NCI-H1105 (cell line): Measurements from ENCODE around the gene AIFM3.
"Not testable (repeated sequence)": the region's sequence is repeated elsewhere in the genome, so short reads cannot be mapped to it uniquely, and the experiment has no call there.

Source experiments
- DNase-seq: peaks from one replicate; lab custom pipeline; 2025; lab: John Stamatoyannopoulos, UW

The AIFM3 gene

GRCh38 chr22:20966883-20967696, at the start of gene AIFM3:
Gene AIFM3, plus strand, starts transcription at chr22:20967255. Its CDS starts 690 bp downstream, at chr22:20967945.
- no peak for DNase-seq

GRCh38 chr22:20918663-20919218, 48.3 kb upstream of the AIFM3 start:
- DNase-seq: no peak

GRCh38 chr22:20919718-20920117, 47.3 kb upstream of the AIFM3 start:
- DNase-seq: no peak

GRCh38 chr22:20920881-20921203, 46.2 kb upstream of the AIFM3 start:
- DNase-seq: no peak

- no peak for DNase-seq
These were observed 44.8 kb upstream of the AIFM3 start for GRCh38 chr22:20922141-20922751.

GRCh38 chr22:20926243-20926642, 40.8 kb upstream of the AIFM3 start:
- DNase-seq: no peak

- DNase-seq: no peak
These were observed 39.0 kb upstream of the AIFM3 start for GRCh38 chr22:20927940-20928572.

GRCh38 chr22:20928573-20928967, 38.5 kb upstream of the AIFM3 start:
- DNase-seq: no peak

- no peak for DNase-seq
These were observed 37.1 kb upstream of the AIFM3 start for GRCh38 chr22:20930004-20930403.

GRCh38 chr22:20930435-20930834, 36.6 kb upstream of the AIFM3 start:
- not testable (repeated sequence) for DNase-seq

GRCh38 chr22:20931126-20931654, 35.9 kb upstream of the AIFM3 start:
- no peak for DNase-seq

GRCh38 chr22:20933910-20934309, 33.1 kb upstream of the AIFM3 start:
- no peak for DNase-seq

- not testable (repeated sequence) for DNase-seq
These were observed 32.0 kb upstream of the AIFM3 start for GRCh38 chr22:20935049-20935448.

GRCh38 chr22:20935780-20936539, 31.1 kb upstream of the AIFM3 start:
- DNase-seq: not testable (repeated sequence)

- no peak for DNase-seq
These were observed 29.8 kb upstream of the AIFM3 start for GRCh38 chr22:20937031-20937793.

- DNase-seq: no peak
These were observed 29.0 kb upstream of the AIFM3 start for GRCh38 chr22:20937794-20938671.

GRCh38 chr22:20939457-20940185, 27.4 kb upstream of the AIFM3 start:
- DNase-seq: not testable (repeated sequence)

GRCh38 chr22:20940186-20940651, 26.8 kb upstream of the AIFM3 start:
- DNase-seq: no peak

GRCh38 chr22:20940904-20941385, 26.1 kb upstream of the AIFM3 start:
- no peak for DNase-seq
